H9 (cell line): Measurements from ENCODE around the gene ADAM11. TPM values are rescaled to one million over a fixed set of nuclear protein-coding genes. Genes with fewer than 3 reads are reported as not detected.

ENCODE experiments used
- DNase-seq: peaks from one replicate; pipeline ENCODE4 v3.0.0-alpha.2; 2017
- H2AFZ ChIP-seq: one replicate; pipeline ENCODE4 v1.6.1; 2013; ENCODE audit warnings: mild to moderate bottlenecking, low read length, control low read depth, moderate library complexity
- H2AK5ac ChIP-seq: 2 replicates; pipeline ENCODE4 v1.6.1; 2013; ENCODE audit warnings: low read length, control low read depth, mixed read lengths; ENCODE audit not compliant: insufficient read length
- H2BK120ac ChIP-seq: one replicate; pipeline ENCODE4 v1.6.1; 2013; ENCODE audit warnings: low read depth, mild to moderate bottlenecking, low read length, control low read depth, inconsistent platforms; ENCODE audit not compliant: poor library complexity, severe bottlenecking
- H2BK12ac ChIP-seq: 2 replicates; pipeline ENCODE4 v1.6.1; 2013; ENCODE audit warnings: low read length, control low read depth, mixed read lengths, low read depth; ENCODE audit not compliant: insufficient read length
- H2BK15ac ChIP-seq: 2 replicates; pipeline ENCODE4 v1.6.1; 2013; ENCODE audit warnings: low read depth, low read length, control low read depth
- H2BK20ac ChIP-seq: one replicate; pipeline ENCODE4 v1.6.1; 2013; ENCODE audit warnings: low read depth, mild to moderate bottlenecking, low read length, control low read depth, inconsistent platforms; ENCODE audit not compliant: poor library complexity, severe bottlenecking
- H2BK5ac ChIP-seq: 2 replicates; pipeline ENCODE4 v1.6.1; 2013; ENCODE audit warnings: low read length, control low read depth, mixed read lengths; ENCODE audit not compliant: insufficient read length
- H3K14ac ChIP-seq: 2 replicates; pipeline ENCODE4 v1.6.1; 2013; ENCODE audit warnings: low read length, control low read depth; ENCODE audit not compliant: insufficient read depth
- H3K18ac ChIP-seq: 2 replicates; pipeline ENCODE4 v1.6.1; 2013; ENCODE audit warnings: low read depth, mild to moderate bottlenecking, mixed read lengths, low read length, control low read depth; ENCODE audit not compliant: insufficient read length
- H3K23ac ChIP-seq: 2 replicates; pipeline ENCODE4 v1.6.1; 2013; ENCODE audit warnings: low read length, control low read depth, mixed read lengths, low read depth; ENCODE audit not compliant: insufficient read length
- H3K23me2 ChIP-seq: 2 replicates; pipeline ENCODE4 v1.6.1; 2013; ENCODE audit warnings: low read depth, mild to moderate bottlenecking, mixed read lengths, low read length, control low read depth; ENCODE audit not compliant: insufficient read length, poor library complexity, severe bottlenecking
- H3K27ac ChIP-seq: 2 replicates; pipeline ENCODE4 v1.5.1; 2013; ENCODE audit warnings: low read length, control low read depth, mixed read lengths, low read depth; ENCODE audit not compliant: insufficient read length
- H3K27me3 ChIP-seq: 2 replicates; pipeline ENCODE4 v1.6.1; 2013; ENCODE audit warnings: low read length, control low read depth, inconsistent platforms; ENCODE audit not compliant: insufficient read depth
- H3K4ac ChIP-seq: 2 replicates; pipeline ENCODE4 v1.6.1; 2013; ENCODE audit warnings: low read depth, mild to moderate bottlenecking, control low read depth, inconsistent platforms, low read length, moderate library complexity
- H3K4me1 ChIP-seq: 2 replicates; pipeline ENCODE4 v1.6.1; 2013; ENCODE audit warnings: low read length, control low read depth, inconsistent platforms; ENCODE audit not compliant: insufficient read depth
- H3K4me2 ChIP-seq: 2 replicates; pipeline ENCODE4 v1.6.1; 2013; ENCODE audit warnings: low read length, control low read depth, mixed read lengths; ENCODE audit not compliant: insufficient read length, insufficient read depth
- H3K56ac ChIP-seq: 2 replicates; pipeline ENCODE4 v1.6.1; 2013; ENCODE audit warnings: low read depth, mild to moderate bottlenecking, mixed read lengths, low read length, control low read depth; ENCODE audit not compliant: insufficient read length
- H3K79me1 ChIP-seq: 2 replicates; pipeline ENCODE4 v1.6.1; 2013; ENCODE audit warnings: low read depth, mild to moderate bottlenecking, moderate library complexity, low read length, control low read depth, inconsistent platforms; ENCODE audit not compliant: insufficient read depth, poor library complexity, severe bottlenecking
- H3K79me2 ChIP-seq: 2 replicates; pipeline ENCODE4 v1.6.1; 2013; ENCODE audit warnings: low read length, control low read depth, inconsistent platforms; ENCODE audit not compliant: insufficient read depth
- H3K9ac ChIP-seq: 2 replicates; pipeline ENCODE4 v1.6.1; 2013; ENCODE audit warnings: low read length, control low read depth, mixed read lengths; ENCODE audit not compliant: insufficient read length; ENCODE audit errors: extremely low read depth
- H3K9me3 ChIP-seq: one replicate; pipeline ENCODE4 v1.6.1; 2013; ENCODE audit warnings: low read depth, low read length, inconsistent platforms; ENCODE audit not compliant: control insufficient read depth
- H3T11ph ChIP-seq: one replicate; pipeline ENCODE4 v1.6.1; 2013; ENCODE audit warnings: mild to moderate bottlenecking, low read length, control low read depth, inconsistent platforms
- H4K20me1 ChIP-seq: one replicate; pipeline ENCODE4 v1.6.1; 2013; ENCODE audit not compliant: control insufficient read depth, insufficient read length, insufficient read depth
- H4K5ac ChIP-seq: 2 replicates; pipeline ENCODE4 v1.6.1; 2013; ENCODE audit warnings: low read depth, mild to moderate bottlenecking, mixed read lengths, low read length, control low read depth; ENCODE audit not compliant: insufficient read length
- H4K8ac ChIP-seq: replicated peaks from 2 replicates; pipeline ENCODE4 v1.6.1; 2013; ENCODE audit warnings: low read length, control low read depth, mixed read lengths, low read depth; ENCODE audit not compliant: insufficient read length
- H4K91ac ChIP-seq: 2 replicates; pipeline ENCODE4 v1.6.1; 2013; ENCODE audit warnings: low read depth, mild to moderate bottlenecking, moderate library complexity, mixed read lengths, low read length, control low read depth; ENCODE audit not compliant: insufficient read length
- H3K27ac Mint-ChIP-seq, 3 experiments: 2 replicates in 2 of 3; 3 replicates in 1 of 3; pipeline ENCODE4 v1.8.0; 2020 to 2021; ENCODE audit warnings: mixed read lengths in 3 of 3, mild to moderate bottlenecking in 1 of 3, moderate library complexity in 1 of 3
- H3K27me3 Mint-ChIP-seq: 2 replicates; pipeline ENCODE4 v1.8.0; 2021; ENCODE audit warnings: low read depth, mild to moderate bottlenecking, moderate library complexity, mixed read lengths
- H3K36me3 Mint-ChIP-seq, 3 experiments: 2 replicates in 2 of 3; 3 replicates in 1 of 3; pipeline ENCODE4 v1.8.0; 2020 to 2021; ENCODE audit warnings: low read depth in 3 of 3, mixed read lengths in 3 of 3; ENCODE audit not compliant: insufficient read depth in 1 of 3
- H3K4me1 Mint-ChIP-seq, 2 experiments: 2 replicates each; pipeline ENCODE4 v1.8.0; 2020; ENCODE audit warnings: mixed read lengths in 2 of 2
- H3K4me3 Mint-ChIP-seq, 2 experiments: 2 replicates in 1 of 2; 3 replicates in 1 of 2; pipeline ENCODE4 v1.8.0; 2020 to 2021; ENCODE audit warnings: mild to moderate bottlenecking in 2 of 2, mixed read lengths in 2 of 2, moderate library complexity in 1 of 2
- H3K9me3 Mint-ChIP-seq, 2 experiments: 2 replicates in 1 of 2; 3 replicates in 1 of 2; pipeline ENCODE4 v1.8.0; 2020; ENCODE audit warnings: mild to moderate bottlenecking in 2 of 2, mixed read lengths in 2 of 2, moderate library complexity in 1 of 2
- CTCF ChIP-seq: fragments of 200-600 bp; sonication (generic); conservative IDR thresholded peaks from 3 replicates; pipeline ENCODE4 v1.8.0; 2021; ENCODE audit warnings: antibody characterized with exemption, mild to moderate bottlenecking
- WGBS: extraction: QIAGEN DNeasy Blood & Tissue Kit; methylation state at CpG from one replicate; pipeline ENCODE4 v1.1.7; 2013; ENCODE audit warnings: missing lambda C conversion rate, low lambda C conversion rate, mixed read lengths; ENCODE audit not compliant: insufficient read length; ENCODE audit errors: extremely low coverage; 5-methylcytosine and 5-hydroxymethylcytosine counted together
- total RNA-seq: library from RNA; stranded (reverse); gene quantifications from 2 replicates; pipeline ENCODE4 v1.2.1, GENCODE V29; 2021

Gene ADAM11
- total RNA-seq, 1 experiment from 2014 or later = 4.6 TPM

- Histone ChIP-seq H3K27ac (no peak overlapping the region), H2BK5ac (no peak overlapping the region), H2AK5ac (no peak overlapping the region), H3K79me1 (no peaks in the 10 kb centered on the region), H3T11ph (no peak overlapping the region), H3K18ac (no peak overlapping the region), H3K56ac (no peak overlapping the region), H3K9ac (no peak overlapping the region), H3K4me1 (no peaks in the 10 kb centered on the region), H2BK20ac (no peak overlapping the region), H3K23ac (no peak overlapping the region), H2BK120ac (no peak overlapping the region), H3K4ac (no peak overlapping the region), H4K91ac (no peak overlapping the region), H3K23me2 (peaks cover 10% of the 10 kb centered on the region), H3K4me2 (no peak overlapping the region), H4K8ac (no peak overlapping the region), H3K79me2 (no peaks in the 10 kb centered on the region), H2AFZ (no peak overlapping the region), H2BK15ac (no peak overlapping the region), H3K9me3 (no peaks in the 10 kb centered on the region), H4K20me1 (no peaks in the 10 kb centered on the region), H4K5ac (no peak overlapping the region), H3K27me3 (peaks cover 4% of the 10 kb centered on the region; the same call in 1 of the 2 replicates), H2BK12ac (no peak overlapping the region), H3K14ac (no peak overlapping the region; the same call in 1 of the 2 replicates)
- Mint-ChIP-seq H3K36me3 (no peaks in the 10 kb centered on the region), H3K27ac (no peak overlapping the region), H3K27me3 (peaks cover 37% of the 10 kb centered on the region), H3K4me1 (peaks cover 12 to 20% of the 10 kb centered on the region in 2 experiments), H3K4me3 (no peak overlapping the region), H3K9me3 (no peaks in the 10 kb centered on the region)
- no peak for TF ChIP-seq CTCF
- WGBS = no CpG with 5 or more reads among the region's 21 CpGs
- DNase-seq = no peak
Observed at GRCh38 chr17:44772308-44773045, 13.7 kb downstream of the ADAM11 start.
